Measurements from ENCODE around the gene SDK2.

SDK2 gene

DNA sequence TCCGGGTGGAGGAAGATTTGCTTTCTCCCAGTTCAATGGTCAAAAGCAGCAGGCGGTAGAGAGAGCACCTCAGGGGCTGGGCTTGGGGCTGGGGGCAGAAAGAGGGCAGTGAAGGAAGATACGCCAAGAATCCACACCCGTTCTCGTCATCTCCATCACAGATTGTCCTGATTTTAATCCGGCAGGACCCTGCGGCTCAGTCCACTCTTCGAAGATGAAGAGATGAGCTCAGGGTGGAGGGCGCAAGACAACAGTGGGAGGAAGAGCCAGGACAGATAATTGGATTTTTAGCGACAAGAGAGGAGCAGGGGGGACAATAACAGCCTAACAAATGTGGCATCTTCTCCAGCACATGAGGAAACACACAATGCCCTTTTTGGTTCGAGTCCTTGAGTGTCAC, 165.9 kb downstream of the SDK2 start:
- CTCF ChIA-PET: interaction anchor here (0.6 kb wide), 1 partner anchor 28 kb away, joined by 3 read pairs; no protein-coding TSS in a partner anchor
- POLR2A ChIA-PET: no interaction called here
- no peaks in the 10 kb centered on the region for H3K36me3 ChIP-seq (ENCODE audit: control insufficient read depth in 2 of 2, insufficient read depth in 1 of 2, low read length in 2 of 2)
- H3K4me1 ChIP-seq (ENCODE audit: control insufficient read depth, insufficient read depth, low read length): peaks cover 5% of the 10 kb centered on the region
- H3K27ac ChIP-seq (ENCODE audit: extremely low read depth, low read depth, low read length): no peak overlapping the region
- H3K4me3 ChIP-seq (ENCODE audit: low read depth, low read length): no peak overlapping the region
- TF ChIP-seq ZNF626 (tag by site-specific recombination; IDR thresholded peaks at IDR 0.05) (no peak), ZNF521 (tag by site-specific recombination; IDR thresholded peaks at IDR 0.05) (no peak), ZNF548 (tag by site-specific recombination; IDR thresholded peaks at IDR 0.05) (no peak), ZNF239 (tag by site-specific recombination; IDR thresholded peaks at IDR 0.05) (no peak), ZNF529 (tag by site-specific recombination; IDR thresholded peaks at IDR 0.05; ENCODE audit: insufficient replicate concordance) (no peak), ZNF16 (tag by site-specific recombination; IDR thresholded peaks at IDR 0.05; ENCODE audit: low read depth) (no peak), ZNF311 (tag by site-specific recombination; IDR thresholded peaks at IDR 0.05; ENCODE audit: borderline replicate concordance) (no peak), ZBTB7A (tag by site-specific recombination; IDR thresholded peaks at IDR 0.05; ENCODE audit: low read depth) (no peak), MEIS1 (CRISPR knock-in tag; IDR thresholded peaks at IDR 0.05; ENCODE audit: borderline replicate concordance) (no peak), SP3 (tag by site-specific recombination; IDR thresholded peaks at IDR 0.05) (no peak), MZF1 (tag by site-specific recombination; IDR thresholded peaks at IDR 0.05; ENCODE audit: borderline replicate concordance) (no peak), ZNF777 (tag by site-specific recombination; IDR thresholded peaks at IDR 0.05; ENCODE audit: borderline replicate concordance) (no peak)
- TF ChIP-seq, protein P1, sequence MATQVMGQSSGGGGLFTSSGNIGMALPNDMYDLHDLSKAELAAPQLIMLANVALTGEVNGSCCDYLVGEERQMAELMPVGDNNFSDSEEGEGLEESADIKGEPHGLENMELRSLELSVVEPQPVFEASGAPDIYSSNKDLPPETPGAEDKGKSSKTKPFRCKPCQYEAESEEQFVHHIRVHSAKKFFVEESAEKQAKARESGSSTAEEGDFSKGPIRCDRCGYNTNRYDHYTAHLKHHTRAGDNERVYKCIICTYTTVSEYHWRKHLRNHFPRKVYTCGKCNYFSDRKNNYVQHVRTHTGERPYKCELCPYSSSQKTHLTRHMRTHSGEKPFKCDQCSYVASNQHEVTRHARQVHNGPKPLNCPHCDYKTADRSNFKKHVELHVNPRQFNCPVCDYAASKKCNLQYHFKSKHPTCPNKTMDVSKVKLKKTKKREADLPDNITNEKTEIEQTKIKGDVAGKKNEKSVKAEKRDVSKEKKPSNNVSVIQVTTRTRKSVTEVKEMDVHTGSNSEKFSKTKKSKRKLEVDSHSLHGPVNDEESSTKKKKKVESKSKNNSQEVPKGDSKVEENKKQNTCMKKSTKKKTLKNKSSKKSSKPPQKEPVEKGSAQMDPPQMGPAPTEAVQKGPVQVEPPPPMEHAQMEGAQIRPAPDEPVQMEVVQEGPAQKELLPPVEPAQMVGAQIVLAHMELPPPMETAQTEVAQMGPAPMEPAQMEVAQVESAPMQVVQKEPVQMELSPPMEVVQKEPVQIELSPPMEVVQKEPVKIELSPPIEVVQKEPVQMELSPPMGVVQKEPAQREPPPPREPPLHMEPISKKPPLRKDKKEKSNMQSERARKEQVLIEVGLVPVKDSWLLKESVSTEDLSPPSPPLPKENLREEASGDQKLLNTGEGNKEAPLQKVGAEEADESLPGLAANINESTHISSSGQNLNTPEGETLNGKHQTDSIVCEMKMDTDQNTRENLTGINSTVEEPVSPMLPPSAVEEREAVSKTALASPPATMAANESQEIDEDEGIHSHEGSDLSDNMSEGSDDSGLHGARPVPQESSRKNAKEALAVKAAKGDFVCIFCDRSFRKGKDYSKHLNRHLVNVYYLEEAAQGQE (tag by site-specific recombination; IDR thresholded peaks at IDR 0.05): no peak
- TF ChIP-seq, protein P2, sequence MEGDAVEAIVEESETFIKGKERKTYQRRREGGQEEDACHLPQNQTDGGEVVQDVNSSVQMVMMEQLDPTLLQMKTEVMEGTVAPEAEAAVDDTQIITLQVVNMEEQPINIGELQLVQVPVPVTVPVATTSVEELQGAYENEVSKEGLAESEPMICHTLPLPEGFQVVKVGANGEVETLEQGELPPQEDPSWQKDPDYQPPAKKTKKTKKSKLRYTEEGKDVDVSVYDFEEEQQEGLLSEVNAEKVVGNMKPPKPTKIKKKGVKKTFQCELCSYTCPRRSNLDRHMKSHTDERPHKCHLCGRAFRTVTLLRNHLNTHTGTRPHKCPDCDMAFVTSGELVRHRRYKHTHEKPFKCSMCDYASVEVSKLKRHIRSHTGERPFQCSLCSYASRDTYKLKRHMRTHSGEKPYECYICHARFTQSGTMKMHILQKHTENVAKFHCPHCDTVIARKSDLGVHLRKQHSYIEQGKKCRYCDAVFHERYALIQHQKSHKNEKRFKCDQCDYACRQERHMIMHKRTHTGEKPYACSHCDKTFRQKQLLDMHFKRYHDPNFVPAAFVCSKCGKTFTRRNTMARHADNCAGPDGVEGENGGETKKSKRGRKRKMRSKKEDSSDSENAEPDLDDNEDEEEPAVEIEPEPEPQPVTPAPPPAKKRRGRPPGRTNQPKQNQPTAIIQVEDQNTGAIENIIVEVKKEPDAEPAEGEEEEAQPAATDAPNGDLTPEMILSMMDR (tag by site-specific recombination; IDR thresholded peaks at IDR 0.05): no peak
- TF ChIP-seq, protein P3, sequence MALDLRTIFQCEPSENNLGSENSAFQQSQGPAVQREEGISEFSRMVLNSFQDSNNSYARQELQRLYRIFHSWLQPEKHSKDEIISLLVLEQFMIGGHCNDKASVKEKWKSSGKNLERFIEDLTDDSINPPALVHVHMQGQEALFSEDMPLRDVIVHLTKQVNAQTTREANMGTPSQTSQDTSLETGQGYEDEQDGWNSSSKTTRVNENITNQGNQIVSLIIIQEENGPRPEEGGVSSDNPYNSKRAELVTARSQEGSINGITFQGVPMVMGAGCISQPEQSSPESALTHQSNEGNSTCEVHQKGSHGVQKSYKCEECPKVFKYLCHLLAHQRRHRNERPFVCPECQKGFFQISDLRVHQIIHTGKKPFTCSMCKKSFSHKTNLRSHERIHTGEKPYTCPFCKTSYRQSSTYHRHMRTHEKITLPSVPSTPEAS (tag by site-specific recombination; IDR thresholded peaks at IDR 0.05): no peak
- H3K9me3 ChIP-seq (ENCODE audit: control insufficient read depth, insufficient read depth, low read depth, low read length): no peaks in the 10 kb centered on the region

DNA sequence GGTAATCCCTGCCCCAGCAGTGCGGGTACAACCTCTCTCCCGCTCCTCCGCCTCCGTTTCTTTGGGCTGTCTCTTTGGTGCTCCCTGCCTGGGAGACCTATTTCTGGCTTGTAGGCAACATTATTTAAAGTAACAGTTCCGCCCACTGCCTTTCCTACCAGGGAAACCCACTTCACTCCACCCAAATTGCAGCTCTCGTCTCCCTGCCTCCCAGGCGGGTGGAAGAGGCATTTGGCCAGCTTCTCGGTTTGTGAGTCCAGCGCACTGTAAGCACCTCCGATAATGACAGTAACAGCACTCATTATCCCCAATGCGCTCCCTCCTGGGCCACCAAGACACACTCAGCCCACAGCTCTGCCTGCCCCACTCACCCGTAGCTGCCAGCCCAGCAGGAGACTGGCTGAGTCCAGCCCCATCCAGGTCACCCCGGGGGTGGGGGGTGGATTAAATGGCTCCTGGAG, 167.3 kb downstream of the SDK2 start:
- no peak overlapping the region for H3K27ac ChIP-seq (ENCODE audit: extremely low read depth, low read depth, low read length)
- ChIA-PET POLR2A (no interaction called here), CTCF (interaction anchor here (0.9 kb wide), 1 partner anchor 47 kb away, joined by 5 read pairs; no protein-coding TSS in a partner anchor)
- H3K36me3 ChIP-seq (ENCODE audit: control insufficient read depth in 2 of 2, insufficient read depth in 1 of 2, low read length in 2 of 2): no peaks in the 10 kb centered on the region
- no peak overlapping the region for H3K4me3 ChIP-seq (ENCODE audit: low read depth, low read length)
- H3K9me3 ChIP-seq (ENCODE audit: control insufficient read depth, insufficient read depth, low read depth, low read length): no peaks in the 10 kb centered on the region
- H3K4me1 ChIP-seq (ENCODE audit: control insufficient read depth, insufficient read depth, low read length): peaks cover 5% of the 10 kb centered on the region
- TF ChIP-seq EGR2 (tag by site-specific recombination; IDR thresholded peaks at IDR 0.05; ENCODE audit: low read depth) (peak; percentile 89), ZNF311 (tag by site-specific recombination; IDR thresholded peaks at IDR 0.05; ENCODE audit: borderline replicate concordance) (no peak), ZFHX2 (tag by site-specific recombination; conservative IDR thresholded peaks at IDR 0.05) (peak; percentile 88), ZNF792 (tag by site-specific recombination; IDR thresholded peaks at IDR 0.05) (no peak), ZNF600 (tag by site-specific recombination; IDR thresholded peaks at IDR 0.05) (peak; percentile 63), ZIC2 (tag by site-specific recombination; IDR thresholded peaks at IDR 0.05) (peak; percentile 75), ZSCAN30 (tag by site-specific recombination; IDR thresholded peaks at IDR 0.05) (no peak), GLIS1 (tag by site-specific recombination; IDR thresholded peaks at IDR 0.05) (no peak), ZNF37A (tag by site-specific recombination; IDR thresholded peaks at IDR 0.05) (no peak), ZBTB21 (tag by site-specific recombination; IDR thresholded peaks at IDR 0.05) (no peak), ZNF335 (tag by site-specific recombination; conservative IDR thresholded peaks at IDR 0.05) (no peak), ZNF473 (tag by site-specific recombination; IDR thresholded peaks at IDR 0.05) (no peak), ZBTB48 (tag by site-specific recombination; IDR thresholded peaks at IDR 0.05) (no peak), ZNF2 (tag by site-specific recombination; IDR thresholded peaks at IDR 0.05) (no peak)
